ENCODE results near the gene NTHL1. TPM values are rescaled to one million over a fixed set of nuclear protein-coding genes. Genes with fewer than 3 reads are reported as not detected.

NTHL1 gene
- total RNA-seq = 10 to 100 TPM; 17.8 to 43.6 (median 28.8) TPM

- peak within 1 kb of the TSS; percentile 73 to 97 (median 86) for H3K27ac ChIP-seq
- no peaks in the 10 kb centered on the region for H3K9me3 ChIP-seq
- peaks cover 5 to 23% (median 13%) of the 10 kb centered on the region in 4 donors for H3K36me3 ChIP-seq
- ATAC-seq (ENCODE audit: low FRiP score in 2 of 2) = peak; percentile 94 to 99
- H3K4me3 ChIP-seq = peak within 1 kb of the TSS; percentile 63 to 98 (median 94)
- WGBS, 2 donors = 1 to 3% methylated on average over 18 to 69 of the region's 81 CpGs
- peak; percentile 98 to 99 for DNase-seq
- TF ChIP-seq POLR2A (IDR thresholded peaks at IDR 0.05) (peak in 1 of 4 donors; percentile 70), CTCF (IDR thresholded peaks at IDR 0.05) (peak; percentile 23 to 86 (median 83)), POLR2AphosphoS5 (IDR thresholded peaks at IDR 0.05) (peak; percentile 82 to 90), EP300 (IDR thresholded peaks at IDR 0.05) (no peak)
- H3K4me1 ChIP-seq = peaks cover 54 to 63% (median 55%) of the 10 kb centered on the region in 4 donors
- no peaks in the 10 kb centered on the region for H3K27me3 ChIP-seq
These were observed at the start of gene NTHL1, which contains the start of gene TSC2 for GRCh38 chr16:2047330-2048115. Gene NTHL1 (minus strand): TSS chr16:2047834. CDS start chr16:2047823, 11 bp downstream. Gene TSC2 (plus strand): TSS chr16:2047985. CDS start chr16:2048616, 631 bp downstream.

- Histone ChIP-seq H3K9me3 (no peaks in the 10 kb centered on the region), H3K27me3 (no peaks in the 10 kb centered on the region), H3K27ac (no peak overlapping the region), H3K36me3 (peaks cover 3 to 86% (median 64%) of the 10 kb centered on the region in 4 donors), H3K4me3 (no peak overlapping the region), H3K4me1 (peaks cover 0 to 3% (median 0%) of the 10 kb centered on the region in 4 donors)
- no peak for TF ChIP-seq CTCF (IDR thresholded peaks at IDR 0.05)
- TF ChIP-seq POLR2AphosphoS5 (IDR thresholded peaks at IDR 0.05) = no peak
- no peak for TF ChIP-seq POLR2A (IDR thresholded peaks at IDR 0.05)
- no peak for TF ChIP-seq EP300 (IDR thresholded peaks at IDR 0.05)
- 93% methylated on average over 23 of the region's 25 CpGs; no CpG with 5 or more reads in 1 of the 2 donors for whole genome bisulfite sequencing, 2 donors
- peak in 1 of 2 donors; percentile 26 for ATAC-seq (ENCODE audit: low FRiP score in 2 of 2)
- peak in 1 of 2 donors; percentile 88 for DNase-seq
These were observed 49.4 kb upstream of the NTHL1 start for GRCh38 chr16:2096853-2097595.

- Histone ChIP-seq H3K9me3 (no peaks in the 10 kb centered on the region), H3K36me3 (peaks cover 3 to 86% (median 67%) of the 10 kb centered on the region in 4 donors), H3K4me1 (peaks cover 4 to 10% (median 6%) of the 10 kb centered on the region in 4 donors), H3K4me3 (no peak overlapping the region), H3K27ac (no peak overlapping the region), H3K27me3 (no peaks in the 10 kb centered on the region)
- DNase-seq (peak in 1 of 2 donors; percentile 76), ATAC-seq (ENCODE audit: low FRiP score in 2 of 2) (no peak)
- no peak for TF ChIP-seq EP300 (IDR thresholded peaks at IDR 0.05)
- TF ChIP-seq POLR2A (IDR thresholded peaks at IDR 0.05) = no peak
- no peak for TF ChIP-seq CTCF (IDR thresholded peaks at IDR 0.05)
- no peak for TF ChIP-seq POLR2AphosphoS5 (IDR thresholded peaks at IDR 0.05)
- WGBS, 2 donors = 95 to 98% methylated on average over 17 to 22 of the region's 23 CpGs
These were observed 48.4 kb upstream of the NTHL1 start for GRCh38 chr16:2095918-2096582.

GRCh38 chr16:2095315-2095853 lies 47.8 kb upstream of the NTHL1 start:
- TF ChIP-seq POLR2AphosphoS5 (IDR thresholded peaks at IDR 0.05) (no peak), POLR2A (IDR thresholded peaks at IDR 0.05) (no peak), EP300 (IDR thresholded peaks at IDR 0.05) (no peak), CTCF (IDR thresholded peaks at IDR 0.05) (no peak)
- H3K9me3 ChIP-seq = no peaks in the 10 kb centered on the region
- DNase-seq = peak in 1 of 2 donors; percentile 66
- H3K36me3 ChIP-seq = peaks cover 3 to 86% (median 68%) of the 10 kb centered on the region in 4 donors
- no peak for ATAC-seq (ENCODE audit: low FRiP score in 2 of 2)
- 95 to 97% methylated on average over 26 of the region's 26 CpGs for WGBS, 2 donors
- no peak overlapping the region for H3K27ac ChIP-seq
- no peak overlapping the region for H3K4me3 ChIP-seq
- peaks cover 4 to 13% (median 8%) of the 10 kb centered on the region in 4 donors for H3K4me1 ChIP-seq
- H3K27me3 ChIP-seq = no peaks in the 10 kb centered on the region
